ENCODE results near the gene INF2. TPM values are rescaled to one million over a fixed set of nuclear protein-coding genes. Genes with fewer than 3 reads are reported as not detected.

The INF2 gene
- total RNA-seq, 1 experiment from 2014 or later = 58.3 TPM

GRCh38 chr14:104650981-104651875 is 38.2 kb upstream of the INF2 start:
- peaks cover 2% of the 10 kb centered on the region; the same call in 1 of the 2 replicates for H3K27me3 ChIP-seq (ENCODE audit: insufficient read depth, low read length)
- no peak for DNase-seq
- peaks cover 24 to 33% of the 10 kb centered on the region in 2 experiments for H3K9me3 Mint-ChIP-seq

More at GRCh38 chr14:104650981-104651875, 38.2 kb upstream of the INF2 start:
- Histone ChIP-seq H3K4me1 (ENCODE audit: insufficient read depth, low read length) (no peaks in the 10 kb centered on the region), H3K79me2 (ENCODE audit: insufficient read depth, low read length) (no peaks in the 10 kb centered on the region), H4K8ac (replicated peaks; ENCODE audit: insufficient read length, low read depth, low read length) (no peak overlapping the region), H3K4ac (ENCODE audit: low read depth, low read length) (no peak overlapping the region), H3K27ac (ENCODE audit: insufficient read length, low read depth, low read length) (no peak overlapping the region), H2BK20ac (ENCODE audit: low read depth, low read length, poor library complexity, severe bottlenecking) (no peak overlapping the region), H3T11ph (ENCODE audit: low read length) (no peak overlapping the region), H2BK15ac (ENCODE audit: low read depth, low read length) (no peak overlapping the region), H2BK120ac (ENCODE audit: low read depth, low read length, poor library complexity, severe bottlenecking) (no peak overlapping the region), H3K18ac (ENCODE audit: insufficient read length, low read depth, low read length) (no peak overlapping the region), H3K23ac (ENCODE audit: insufficient read length, low read depth, low read length) (no peak overlapping the region), H3K79me1 (ENCODE audit: insufficient read depth, low read depth, low read length, poor library complexity, severe bottlenecking) (no peaks in the 10 kb centered on the region), H4K91ac (ENCODE audit: insufficient read length, low read depth, low read length) (no peak overlapping the region), H3K23me2 (ENCODE audit: insufficient read length, low read depth, low read length, poor library complexity, severe bottlenecking) (peaks cover 6% of the 10 kb centered on the region), H2BK12ac (ENCODE audit: insufficient read length, low read depth, low read length) (no peak overlapping the region), H3K56ac (ENCODE audit: insufficient read length, low read depth, low read length) (no peak overlapping the region), H2AFZ (ENCODE audit: low read length) (no peak overlapping the region), H3K9ac (ENCODE audit: extremely low read depth, insufficient read length, low read length) (no peak overlapping the region), H3K4me2 (ENCODE audit: insufficient read depth, insufficient read length, low read length) (no peak overlapping the region), H2AK5ac (ENCODE audit: insufficient read length, low read length) (no peak overlapping the region), H4K20me1 (ENCODE audit: control insufficient read depth, insufficient read depth, insufficient read length) (no peaks in the 10 kb centered on the region), H3K14ac (ENCODE audit: insufficient read depth, low read length) (no peak overlapping the region), H3K9me3 (ENCODE audit: control insufficient read depth, low read depth, low read length) (peaks cover 10% of the 10 kb centered on the region), H2BK5ac (ENCODE audit: insufficient read length, low read length) (no peak overlapping the region), H4K5ac (ENCODE audit: insufficient read length, low read depth, low read length) (no peak overlapping the region)
- peaks cover 56% of the 10 kb centered on the region for H3K27me3 Mint-ChIP-seq (ENCODE audit: low read depth)
- peak overlapping the region in 1 of 2 experiments; percentile 12; a peak in 2 of 5 replicates for H3K4me3 Mint-ChIP-seq
- H3K27ac Mint-ChIP-seq = no peak overlapping the region
- H3K36me3 Mint-ChIP-seq (ENCODE audit: insufficient read depth in 1 of 3, low read depth in 3 of 3) = peaks cover 16 to 21% (median 17%) of the 10 kb centered on the region in 3 experiments
- no peaks in the 10 kb centered on the region for H3K4me1 Mint-ChIP-seq
- TF ChIP-seq CTCF (conservative IDR thresholded peaks at IDR 0.05) = no peak
- no CpG with 5 or more reads among the region's 24 CpGs for WGBS (ENCODE audit: extremely low coverage, insufficient read length, low lambda C conversion rate)

Measured in H9 (cell line).